WTC11 (cell line): ENCODE data around the gene TMC1. TPM values are rescaled to one million over a fixed set of nuclear protein-coding genes. Genes with fewer than 3 reads are reported as not detected.

Experiments used
- ATAC-seq: fragments of 200-7000 bp; cut with Tn5 transposase; 2 replicates; pipeline ENCODE4 v1.10.0; 2021; ENCODE audit warnings: mild to moderate bottlenecking, moderate library complexity
- CTCF ChIA-PET: fragments of 300-600 bp; sonication (Branson Sonifier 250); formaldehyde crosslinking; loops from one replicate; lab custom pipeline; 2021; ENCODE audit warnings: antibody characterized with exemption; lab: Charles Lee
- POLR2A ChIA-PET: fragments of 350-600 bp; sonication (Branson Sonifier 250); formaldehyde crosslinking; loops from one replicate; lab custom pipeline; 2021; ENCODE audit warnings: antibody characterized with exemption; lab: Charles Lee
- DNase-seq: peaks from one replicate; pipeline ENCODE4 v3.0.0; 2021; ENCODE audit warnings: low spot score
- H3K27ac Mint-ChIP-seq: 2 replicates; pipeline ENCODE4 v1.8.0; 2021; ENCODE audit warnings: mixed read lengths
- H3K27me3 Mint-ChIP-seq: 2 replicates; pipeline ENCODE4 v1.8.0; 2021; ENCODE audit warnings: low read depth, mild to moderate bottlenecking, moderate library complexity, mixed read lengths
- H3K36me3 Mint-ChIP-seq: 2 replicates; pipeline ENCODE4 v1.8.0; 2021; ENCODE audit warnings: mixed read lengths
- H3K4me1 Mint-ChIP-seq: 2 replicates; pipeline ENCODE4 v1.8.0; 2022; ENCODE audit warnings: mixed read lengths
- H3K4me3 Mint-ChIP-seq: 2 replicates; pipeline ENCODE4 v1.8.0; 2021; ENCODE audit warnings: mild to moderate bottlenecking, moderate library complexity, mixed read lengths
- H3K9me3 Mint-ChIP-seq: 2 replicates; pipeline ENCODE4 v1.8.0; 2021; ENCODE audit warnings: mixed read lengths
- AR ChIP-seq: fragments of 250-450 bp; sonication (Bioruptor Pico); IDR thresholded peaks from 2 replicates; pipeline ENCODE4 v1.9.0; 2021; ENCODE audit warnings: mild to moderate bottlenecking
- ARID4B ChIP-seq: sonication (generic); formaldehyde crosslinking; IDR thresholded peaks from 2 replicates; pipeline ENCODE4 v1.8.0; 2023; ENCODE audit warnings: missing genetic modification reagents, mild to moderate bottlenecking, borderline replicate concordance
- ATF6 ChIP-seq: sonication (generic); formaldehyde crosslinking; IDR thresholded peaks from 2 replicates; pipeline ENCODE4 v1.8.1; 2023; ENCODE audit warnings: mild to moderate bottlenecking, missing genetic modification reagents
- CREB1 ChIP-seq: sonication (generic); formaldehyde crosslinking; IDR thresholded peaks from 2 replicates; pipeline ENCODE4 v1.8.0; 2023; ENCODE audit warnings: mild to moderate bottlenecking, missing genetic modification reagents
- FOXK1 ChIP-seq: sonication (generic); formaldehyde crosslinking; IDR thresholded peaks from 2 replicates; pipeline ENCODE4 v1.8.0; 2022; ENCODE audit warnings: mild to moderate bottlenecking, moderate library complexity, missing genetic modification reagents
- FOXP1 ChIP-seq: sonication (generic); formaldehyde crosslinking; IDR thresholded peaks from 2 replicates; pipeline ENCODE4 v1.8.0; 2022; ENCODE audit warnings: missing genetic modification reagents, mild to moderate bottlenecking, moderate library complexity, borderline replicate concordance
- IRF2 ChIP-seq: sonication (generic); formaldehyde crosslinking; IDR thresholded peaks from 2 replicates; pipeline ENCODE4 v1.8.0; 2022; ENCODE audit warnings: low read depth, missing genetic modification reagents, borderline replicate concordance
- MYBL2 ChIP-seq: sonication (generic); formaldehyde crosslinking; IDR thresholded peaks from 2 replicates; pipeline ENCODE4 v1.8.1; 2023; ENCODE audit warnings: mild to moderate bottlenecking, moderate library complexity, missing genetic modification reagents
- RELA ChIP-seq: sonication (generic); formaldehyde crosslinking; IDR thresholded peaks from 2 replicates; pipeline ENCODE4 v1.8.1; 2022; ENCODE audit warnings: missing genetic modification reagents, mild to moderate bottlenecking, borderline replicate concordance
- RORB ChIP-seq: fragments of 250-450 bp; sonication (Bioruptor Pico); IDR thresholded peaks from 2 replicates; pipeline ENCODE4 v1.9.0; 2021; ENCODE audit warnings: mild to moderate bottlenecking
- USF1 ChIP-seq: sonication (generic); formaldehyde crosslinking; IDR thresholded peaks from 2 replicates; pipeline ENCODE4 v1.8.0; 2022; ENCODE audit warnings: mild to moderate bottlenecking, missing genetic modification reagents
- ZBTB43 ChIP-seq: sonication (generic); formaldehyde crosslinking; IDR thresholded peaks from 2 replicates; pipeline ENCODE4 v1.8.1; 2023; ENCODE audit warnings: mild to moderate bottlenecking, missing genetic modification reagents
- ZNF263 ChIP-seq: sonication (generic); formaldehyde crosslinking; IDR thresholded peaks from 2 replicates; pipeline ENCODE4 v1.8.1; 2022; ENCODE audit warnings: low read depth, mild to moderate bottlenecking, moderate library complexity, missing genetic modification reagents
- ZNF317 ChIP-seq: sonication (generic); formaldehyde crosslinking; IDR thresholded peaks from 2 replicates; pipeline ENCODE4 v1.8.1; 2023; ENCODE audit warnings: low read depth, mild to moderate bottlenecking, moderate library complexity, missing genetic modification reagents, borderline replicate concordance
- ZNF416 ChIP-seq: fragments of 250-450 bp; sonication (Bioruptor Pico); IDR thresholded peaks from 2 replicates; pipeline ENCODE4 v1.9.0; 2021; ENCODE audit warnings: mild to moderate bottlenecking, inconsistent platforms
- ZNF423 ChIP-seq: fragments of 250-450 bp; sonication (Bioruptor Pico); IDR thresholded peaks from 2 replicates; pipeline ENCODE4 v2.1.2; 2022; ENCODE audit warnings: mild to moderate bottlenecking, moderate library complexity
- ZNF532 ChIP-seq: fragments of 250-450 bp; sonication (Bioruptor Pico); IDR thresholded peaks from 2 replicates; pipeline ENCODE4 v1.9.0; 2021; ENCODE audit warnings: mild to moderate bottlenecking, borderline replicate concordance
- total RNA-seq: library from RNA; stranded (reverse); gene quantifications from 3 replicates; pipeline ENCODE4 v1.2.3, GENCODE V29; 2021

TMC1 gene
- total RNA-seq, 1 experiment from 2014 or later, result 0.31 TPM

- H3K4me1 Mint-ChIP-seq, result no peaks in the 10 kb centered on the region
- CTCF ChIA-PET, result no interaction called here
- POLR2A ChIA-PET, result no interaction called here
- ATAC-seq (no peak), DNase-seq (no peak)
- no peaks in the 10 kb centered on the region for H3K27me3 Mint-ChIP-seq
- H3K27ac Mint-ChIP-seq, result no peak overlapping the region
- H3K36me3 Mint-ChIP-seq, result no peaks in the 10 kb centered on the region
- no peaks in the 10 kb centered on the region for H3K9me3 Mint-ChIP-seq
- no peak overlapping the region for H3K4me3 Mint-ChIP-seq
- no peak for TF ChIP-seq RORB (CRISPR knock-in tag)
- no peak for TF ChIP-seq ATF6
- TF ChIP-seq ZNF317 (CRISPR knock-in tag), result no peak
- TF ChIP-seq AR, result no peak
- no peak for TF ChIP-seq ZNF263
- TF ChIP-seq CREB1 (CRISPR knock-in tag), result no peak
- no peak for TF ChIP-seq RELA (CRISPR knock-in tag)
- no peak for TF ChIP-seq IRF2 (CRISPR knock-in tag)
- TF ChIP-seq ZNF423 (CRISPR knock-in tag), result no peak
- no peak for TF ChIP-seq ZNF416
- TF ChIP-seq FOXP1 (CRISPR knock-in tag), result no peak
- no peak for TF ChIP-seq USF1
These were observed 292.7 kb downstream of the TMC1 start for GRCh38 chr9:72814083-72814597.

GRCh38 chr9:72816666-72817065 lies 295.3 kb downstream of the TMC1 start:
- no peak for ATAC-seq
- H3K36me3 Mint-ChIP-seq, result no peaks in the 10 kb centered on the region
- POLR2A ChIA-PET, result no interaction called here
- no peak overlapping the region for H3K4me3 Mint-ChIP-seq
- H3K27me3 Mint-ChIP-seq, result no peaks in the 10 kb centered on the region
- no peak overlapping the region for H3K27ac Mint-ChIP-seq
- H3K4me1 Mint-ChIP-seq, result no peaks in the 10 kb centered on the region
- CTCF ChIA-PET, result no interaction called here
- H3K9me3 Mint-ChIP-seq, result no peaks in the 10 kb centered on the region
- no peak for DNase-seq
- TF ChIP-seq ZBTB43 (no peak), ZNF532 (CRISPR knock-in tag) (no peak), ARID4B (no peak), MYBL2 (CRISPR knock-in tag) (no peak), FOXK1 (CRISPR knock-in tag) (no peak)
